Hepatocyte (in vitro differentiated cells): ENCODE data around the gene GABBR2.

ENCODE experiments used
- CTCF ChIP-seq: fragments of 200-600 bp; sonication (generic); IDR thresholded peaks from 2 replicates; pipeline ENCODE4 v1.5.1; 2016; ENCODE audit warnings: antibody characterized with exemption, mild to moderate bottlenecking; ENCODE audit not compliant: poor library complexity
- EZH2 ChIP-seq: fragments of 200-600 bp; sonication (generic); IDR thresholded peaks from 2 replicates; pipeline ENCODE4 v1.6.1; 2016; ENCODE audit warnings: antibody characterized with exemption, mild to moderate bottlenecking, borderline replicate concordance

- TF ChIP-seq CTCF (no peak), EZH2 (no peak)
Observed at GRCh38 chr9:98315067-98315453, 393.7 kb downstream of the GABBR2 start.
